HepG2 (cell line): ENCODE measurements around the gene TXNRD2. TPM values are rescaled to one million over a fixed set of nuclear protein-coding genes. Genes with fewer than 3 reads are reported as not detected.

Source experiments
- AFF4 ChIP-seq: sonication (generic); formaldehyde crosslinking; IDR thresholded peaks from 2 replicates; pipeline ENCODE4 v1.4.0; 2020; ENCODE audit warnings: missing genetic modification reagents
- MIER2 ChIP-seq: IDR thresholded peaks from 2 replicates; pipeline ENCODE4 v1.6.1; 2016; ENCODE audit warnings: missing biosample characterization, missing genetic modification reagents
- RFXANK ChIP-seq: IDR thresholded peaks from 2 replicates; pipeline ENCODE4 v1.6.1; 2016
- TGIF2 ChIP-seq: IDR thresholded peaks from 2 replicates; pipeline ENCODE4 v1.6.1; 2016; ENCODE audit warnings: control low read depth, missing compliant biosample characterization
- ZNF609 ChIP-seq: sonication (generic); formaldehyde crosslinking; IDR thresholded peaks from 2 replicates; pipeline ENCODE4 v1.4.0; 2020; ENCODE audit warnings: mild to moderate bottlenecking, missing genetic modification reagents, borderline replicate concordance
- ZNF672 ChIP-seq: sonication (generic); formaldehyde crosslinking; IDR thresholded peaks from 2 replicates; pipeline ENCODE4 v1.8.1; 2022; ENCODE audit warnings: missing genetic modification reagents
- ZNF704 ChIP-seq: sonication (generic); formaldehyde crosslinking; IDR thresholded peaks from 2 replicates; pipeline ENCODE4 v1.8.1; 2023; ENCODE audit warnings: mild to moderate bottlenecking, inconsistent platforms, moderate library complexity, missing genetic modification reagents, borderline replicate concordance
- polyA plus RNA-seq, 8 experiments: library from polyadenylated mRNA; depleted of rRNA in 3 of 8; stranded (reverse) in 7 of 8; unstranded in 1 of 8; fragments of >200 nt; fragmentation: Illumina TruSeq in 4 of 8; extraction: Trizol in 4 of 8; gene quantifications; 2 replicates each; pipeline versions ENCODE4 v1.2.1 to v1.2.3, GENCODE V29; 2011 to 2016; ENCODE audit warnings: low read depth in 4 of 8, missing spikeins in 1 of 8, mixed read lengths in 1 of 8; ENCODE audit not compliant: insufficient read depth in 1 of 8
- total RNA-seq, 5 experiments: library from RNA; depleted of rRNA; stranded (reverse); fragments of >200 nt; fragmentation: Illumina TruSeq; extraction: Trizol; gene quantifications; 2 replicates each; pipeline ENCODE4 v1.2.3, GENCODE V29; 2016; ENCODE audit warnings: low read depth in 1 of 5

Gene TXNRD2
- total and polyA plus RNA-seq, 2 of the 13 experiments (the other 11 are each of a cell fraction or from before 2014, with no cell fraction given), result 17.5 to 18.6 TPM

- TF ChIP-seq ZNF609 (no peak), MIER2 (CRISPR knock-in tag) (no peak), TGIF2 (CRISPR knock-in tag) (no peak), ZNF672 (no peak), AFF4 (CRISPR knock-in tag) (no peak), ZNF704 (no peak), RFXANK (CRISPR knock-in tag) (no peak)
These were observed 36.0 kb downstream of the TXNRD2 start (continued) for GRCh38 chr22:19905347-19906276.
